Panc1 (cell line): Measurements from ENCODE around the gene RPL18.

ENCODE experiments used
- POLR2AphosphoS5 ChIP-seq: IDR thresholded peaks from 2 replicates; pipeline ENCODE4 v1.6.1; 2012; ENCODE audit warnings: mild to moderate bottlenecking, low read depth, low read length, moderate library complexity
- SIN3A ChIP-seq: IDR thresholded peaks from 2 replicates; pipeline ENCODE4 v1.6.1; 2012; ENCODE audit warnings: low read depth, mild to moderate bottlenecking, low read length, moderate library complexity, borderline replicate concordance; ENCODE audit not compliant: insufficient read depth
- TF ChIP-seq, protein P1 (sequence below): fragments of 450-650 bp; IDR thresholded peaks from 2 replicates; pipeline ENCODE4 v1.5.1; 2017; ENCODE audit warnings: mild to moderate bottlenecking
- TF ChIP-seq, protein P2 (sequence below), 2 experiments: IDR thresholded peaks; 2 replicates each; pipeline ENCODE4 v1.6.1; 2011 to 2012; ENCODE audit warnings: low read depth in 2 of 2, control low read depth in 1 of 2, low read length in 1 of 2, mild to moderate bottlenecking in 1 of 2, moderate library complexity in 1 of 2; ENCODE audit not compliant: insufficient read depth in 1 of 2

DNA sequence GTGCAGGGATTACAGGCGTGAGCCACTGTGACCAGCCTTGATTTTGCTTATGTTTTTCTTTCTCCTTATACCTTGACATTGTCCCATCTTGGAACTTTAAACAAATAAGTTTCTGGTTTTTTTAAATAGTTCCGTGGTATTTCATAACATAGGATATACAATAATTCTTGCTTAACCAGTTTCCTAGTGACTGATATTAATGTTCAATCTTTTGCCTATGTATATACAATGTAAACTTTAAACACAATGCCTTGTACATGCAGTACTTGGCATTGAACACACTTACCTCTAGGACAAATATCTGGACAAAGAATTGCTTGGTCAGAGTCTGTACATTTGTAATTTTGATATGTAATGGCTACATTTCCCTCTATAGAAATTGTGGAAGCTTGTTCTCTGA lies 36.8 kb downstream of the RPL18 start:
- TF ChIP-seq, protein P1, sequence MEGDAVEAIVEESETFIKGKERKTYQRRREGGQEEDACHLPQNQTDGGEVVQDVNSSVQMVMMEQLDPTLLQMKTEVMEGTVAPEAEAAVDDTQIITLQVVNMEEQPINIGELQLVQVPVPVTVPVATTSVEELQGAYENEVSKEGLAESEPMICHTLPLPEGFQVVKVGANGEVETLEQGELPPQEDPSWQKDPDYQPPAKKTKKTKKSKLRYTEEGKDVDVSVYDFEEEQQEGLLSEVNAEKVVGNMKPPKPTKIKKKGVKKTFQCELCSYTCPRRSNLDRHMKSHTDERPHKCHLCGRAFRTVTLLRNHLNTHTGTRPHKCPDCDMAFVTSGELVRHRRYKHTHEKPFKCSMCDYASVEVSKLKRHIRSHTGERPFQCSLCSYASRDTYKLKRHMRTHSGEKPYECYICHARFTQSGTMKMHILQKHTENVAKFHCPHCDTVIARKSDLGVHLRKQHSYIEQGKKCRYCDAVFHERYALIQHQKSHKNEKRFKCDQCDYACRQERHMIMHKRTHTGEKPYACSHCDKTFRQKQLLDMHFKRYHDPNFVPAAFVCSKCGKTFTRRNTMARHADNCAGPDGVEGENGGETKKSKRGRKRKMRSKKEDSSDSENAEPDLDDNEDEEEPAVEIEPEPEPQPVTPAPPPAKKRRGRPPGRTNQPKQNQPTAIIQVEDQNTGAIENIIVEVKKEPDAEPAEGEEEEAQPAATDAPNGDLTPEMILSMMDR = no peak
- TF ChIP-seq, protein P2, sequence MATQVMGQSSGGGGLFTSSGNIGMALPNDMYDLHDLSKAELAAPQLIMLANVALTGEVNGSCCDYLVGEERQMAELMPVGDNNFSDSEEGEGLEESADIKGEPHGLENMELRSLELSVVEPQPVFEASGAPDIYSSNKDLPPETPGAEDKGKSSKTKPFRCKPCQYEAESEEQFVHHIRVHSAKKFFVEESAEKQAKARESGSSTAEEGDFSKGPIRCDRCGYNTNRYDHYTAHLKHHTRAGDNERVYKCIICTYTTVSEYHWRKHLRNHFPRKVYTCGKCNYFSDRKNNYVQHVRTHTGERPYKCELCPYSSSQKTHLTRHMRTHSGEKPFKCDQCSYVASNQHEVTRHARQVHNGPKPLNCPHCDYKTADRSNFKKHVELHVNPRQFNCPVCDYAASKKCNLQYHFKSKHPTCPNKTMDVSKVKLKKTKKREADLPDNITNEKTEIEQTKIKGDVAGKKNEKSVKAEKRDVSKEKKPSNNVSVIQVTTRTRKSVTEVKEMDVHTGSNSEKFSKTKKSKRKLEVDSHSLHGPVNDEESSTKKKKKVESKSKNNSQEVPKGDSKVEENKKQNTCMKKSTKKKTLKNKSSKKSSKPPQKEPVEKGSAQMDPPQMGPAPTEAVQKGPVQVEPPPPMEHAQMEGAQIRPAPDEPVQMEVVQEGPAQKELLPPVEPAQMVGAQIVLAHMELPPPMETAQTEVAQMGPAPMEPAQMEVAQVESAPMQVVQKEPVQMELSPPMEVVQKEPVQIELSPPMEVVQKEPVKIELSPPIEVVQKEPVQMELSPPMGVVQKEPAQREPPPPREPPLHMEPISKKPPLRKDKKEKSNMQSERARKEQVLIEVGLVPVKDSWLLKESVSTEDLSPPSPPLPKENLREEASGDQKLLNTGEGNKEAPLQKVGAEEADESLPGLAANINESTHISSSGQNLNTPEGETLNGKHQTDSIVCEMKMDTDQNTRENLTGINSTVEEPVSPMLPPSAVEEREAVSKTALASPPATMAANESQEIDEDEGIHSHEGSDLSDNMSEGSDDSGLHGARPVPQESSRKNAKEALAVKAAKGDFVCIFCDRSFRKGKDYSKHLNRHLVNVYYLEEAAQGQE (IDR thresholded peaks at IDR 0.05; ENCODE audit: insufficient read depth in 1 of 2, low read depth in 2 of 2, low read length in 1 of 2) = no peak
- TF ChIP-seq POLR2AphosphoS5 = no peak
- no peak for TF ChIP-seq SIN3A
